Natural killer cell (primary cell): ENCODE measurements around the gene GNB2. TPM values are rescaled to one million over a fixed set of nuclear protein-coding genes. Genes with fewer than 3 reads are reported as not detected.

Experiments used
- ATAC-seq, 3 donors: fragments of 150-1000 bp in 2 of 3; fragments of 200-7000 bp in 1 of 3; cut with Tn5 transposase; 1 replicate in 1 of 3; 2 replicates in 2 of 3; pipeline ENCODE4 v1.10.0; 2021; ENCODE audit warnings: mild to moderate bottlenecking in 2 of 3, moderate library complexity in 2 of 3
- DNase-seq, 2 donors: peaks; one replicate each; pipeline versions ENCODE4 v3.0.0 to v3.0.0-alpha.2; 2013 to 2021; ENCODE audit warnings: mixed read lengths in 1 of 2
- H3K27ac ChIP-seq: one replicate; pipeline ENCODE4 v1.5.1; 2013; ENCODE audit warnings: mild to moderate bottlenecking, low read length
- H3K27me3 ChIP-seq: one replicate; pipeline ENCODE4 v1.6.1; 2013; ENCODE audit warnings: low read length; ENCODE audit not compliant: control insufficient read depth, insufficient read depth
- H3K36me3 ChIP-seq: one replicate; pipeline ENCODE4 v1.6.1; 2013; ENCODE audit warnings: low read length; ENCODE audit not compliant: control insufficient read depth, insufficient read depth
- H3K4me1 ChIP-seq: one replicate; pipeline ENCODE4 v1.6.1; 2013; ENCODE audit warnings: low read length; ENCODE audit not compliant: control insufficient read depth, insufficient read depth
- H3K4me3 ChIP-seq: one replicate; pipeline ENCODE4 v1.5.1; 2013; ENCODE audit warnings: low read length
- H3K9me3 ChIP-seq: one replicate; pipeline ENCODE4 v1.6.1; 2013; ENCODE audit warnings: low read length; ENCODE audit not compliant: control insufficient read depth, insufficient read depth
- H3K27ac Mint-ChIP-seq, 2 donors: one replicate each; pipeline ENCODE4 v1.8.0; 2022; ENCODE audit warnings: mild to moderate bottlenecking in 2 of 2, mixed read lengths in 2 of 2, moderate library complexity in 1 of 2
- H3K27me3 Mint-ChIP-seq, 2 donors: one replicate each; pipeline ENCODE4 v1.8.0; 2022; ENCODE audit warnings: low read depth in 2 of 2, mixed read lengths in 2 of 2
- H3K36me3 Mint-ChIP-seq: one replicate; pipeline ENCODE4 v1.8.0; 2022; ENCODE audit warnings: mixed read lengths
- H3K4me1 Mint-ChIP-seq, 2 donors: one replicate each; pipeline ENCODE4 v1.8.0; 2022; ENCODE audit warnings: mixed read lengths in 2 of 2
- H3K4me3 Mint-ChIP-seq: one replicate; pipeline ENCODE4 v1.8.0; 2022; ENCODE audit warnings: mild to moderate bottlenecking, moderate library complexity, mixed read lengths
- H3K9me3 Mint-ChIP-seq, 2 donors: one replicate each; pipeline ENCODE4 v1.8.0; 2022; ENCODE audit warnings: mixed read lengths in 2 of 2
- WGBS: methylation state at CpG from one replicate; pipeline ENCODE4 v1.1.7; 2013; ENCODE audit warnings: missing lambda C conversion rate; ENCODE audit not compliant: insufficient coverage; 5-methylcytosine and 5-hydroxymethylcytosine counted together
- intact Hi-C: fragments of 100-400 bp; cut with micrococcal nuclease; formaldehyde crosslinking; loops from one replicate; pipeline ENCODE4 v1.14.2; 2022
- total RNA-seq, 4 donors: library from RNA; stranded (reverse); fragments of 120-200 nt in 1 of 4; gene quantifications; one replicate each; pipeline versions ENCODE4 v1.2.3 to v1.2.4, GENCODE V29; 2013 to 2022
- TF ChIP-seq, protein P1 (sequence below): fragments of 200-600 bp; IDR thresholded peaks from one replicate; pipeline ENCODE4 v1.8.0; 2022; ENCODE audit warnings: antibody characterized with exemption

The GNB2 gene
- total RNA-seq, 3 donors from 2014 or later (not counting 1 experiment from before 2014, with no cell fraction given) = 194 to 227 (median 212) TPM

- Histone ChIP-seq H3K4me1 (peaks cover 32% of the 10 kb centered on the region), H3K36me3 (peaks cover 72% of the 10 kb centered on the region), H3K27me3 (no peaks in the 10 kb centered on the region), H3K27ac (no peak overlapping the region), H3K4me3 (no peak overlapping the region), H3K9me3 (no peaks in the 10 kb centered on the region)
- peak in 1 of 2 donors; percentile 46 for DNase-seq
- Mint-ChIP-seq H3K27me3 (no peaks in the 10 kb centered on the region), H3K4me3 (peak overlapping the region; percentile 29), H3K36me3 (no peaks in the 10 kb centered on the region), H3K9me3 (no peaks in the 10 kb centered on the region), H3K4me1 (peaks cover 0 to 37% of the 10 kb centered on the region in 2 donors), H3K27ac (peak overlapping the region; percentile 29 to 56)
- TF ChIP-seq, protein P1, sequence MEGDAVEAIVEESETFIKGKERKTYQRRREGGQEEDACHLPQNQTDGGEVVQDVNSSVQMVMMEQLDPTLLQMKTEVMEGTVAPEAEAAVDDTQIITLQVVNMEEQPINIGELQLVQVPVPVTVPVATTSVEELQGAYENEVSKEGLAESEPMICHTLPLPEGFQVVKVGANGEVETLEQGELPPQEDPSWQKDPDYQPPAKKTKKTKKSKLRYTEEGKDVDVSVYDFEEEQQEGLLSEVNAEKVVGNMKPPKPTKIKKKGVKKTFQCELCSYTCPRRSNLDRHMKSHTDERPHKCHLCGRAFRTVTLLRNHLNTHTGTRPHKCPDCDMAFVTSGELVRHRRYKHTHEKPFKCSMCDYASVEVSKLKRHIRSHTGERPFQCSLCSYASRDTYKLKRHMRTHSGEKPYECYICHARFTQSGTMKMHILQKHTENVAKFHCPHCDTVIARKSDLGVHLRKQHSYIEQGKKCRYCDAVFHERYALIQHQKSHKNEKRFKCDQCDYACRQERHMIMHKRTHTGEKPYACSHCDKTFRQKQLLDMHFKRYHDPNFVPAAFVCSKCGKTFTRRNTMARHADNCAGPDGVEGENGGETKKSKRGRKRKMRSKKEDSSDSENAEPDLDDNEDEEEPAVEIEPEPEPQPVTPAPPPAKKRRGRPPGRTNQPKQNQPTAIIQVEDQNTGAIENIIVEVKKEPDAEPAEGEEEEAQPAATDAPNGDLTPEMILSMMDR = no peak
- WGBS = 78% methylated on average over 9 of the region's 13 CpGs
- ATAC-seq = no peak
- intact Hi-C loops = loop anchor here (10.0 kb wide), 1 partner anchor 575 kb away; the partner anchor contains the start of genes AP4M1 and MCM7
These were observed 6.5 kb downstream of the GNB2 start for GRCh38 chr7:100679927-100680575.

DNA sequence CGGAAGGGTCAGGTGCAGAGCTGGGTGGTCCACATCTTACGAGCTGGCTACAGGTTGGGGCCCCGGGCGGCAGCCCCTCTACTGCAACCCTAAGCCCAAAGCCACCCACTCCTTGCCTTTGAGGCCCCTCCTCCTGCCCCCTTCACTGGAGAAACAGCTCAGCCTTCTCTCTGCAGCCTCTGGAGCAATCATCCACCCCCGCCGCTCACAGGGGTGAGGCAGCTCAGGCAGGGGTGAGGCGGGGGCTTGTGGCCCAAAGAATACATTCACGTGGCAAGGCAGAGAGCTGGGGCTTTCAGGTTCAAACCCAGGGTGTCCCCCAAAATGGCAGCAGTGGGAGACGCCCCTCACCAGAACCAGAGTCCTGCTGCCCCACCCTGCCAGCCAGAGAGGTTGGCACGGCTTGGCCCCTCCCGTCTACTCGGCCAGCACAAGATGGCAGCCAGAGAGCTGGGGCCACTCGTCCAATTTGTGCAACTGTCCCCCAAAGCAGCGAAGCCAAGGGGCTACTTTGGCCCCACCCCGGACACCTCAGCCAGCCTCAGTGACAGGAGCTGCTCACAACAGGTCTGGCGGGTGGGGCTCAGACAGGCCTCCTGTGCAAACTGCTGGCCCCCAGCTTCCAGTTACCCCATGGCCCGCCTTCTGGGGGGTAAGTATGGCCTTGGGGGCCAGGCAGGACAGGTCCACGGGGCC, 7.2 kb downstream of the GNB2 start:
- intact Hi-C loops = no loop called here
- no peak overlapping the region for H3K4me3 ChIP-seq
- H3K27me3 ChIP-seq = no peaks in the 10 kb centered on the region
- H3K27ac ChIP-seq = no peak overlapping the region
- H3K27me3 Mint-ChIP-seq = no peaks in the 10 kb centered on the region
- H3K9me3 Mint-ChIP-seq = no peaks in the 10 kb centered on the region
- no peaks in the 10 kb centered on the region for H3K9me3 ChIP-seq
- 91% methylated on average over 18 of the region's 18 CpGs for whole genome bisulfite sequencing
- peaks cover 79% of the 10 kb centered on the region for H3K36me3 ChIP-seq
- H3K36me3 Mint-ChIP-seq = no peaks in the 10 kb centered on the region
- H3K4me3 Mint-ChIP-seq = no peak overlapping the region
- DNase-seq (no peak), ATAC-seq (no peak)
- TF ChIP-seq, protein P1 = no peak
- peaks cover 32% of the 10 kb centered on the region for H3K4me1 ChIP-seq
- peak overlapping the region; percentile 29 to 58 for H3K27ac Mint-ChIP-seq
- peaks cover 0 to 41% of the 10 kb centered on the region in 2 donors for H3K4me1 Mint-ChIP-seq

- intact Hi-C loops = no loop called here
- no peak overlapping the region for H3K4me3 Mint-ChIP-seq
- H3K4me1 Mint-ChIP-seq = peaks cover 0 to 34% of the 10 kb centered on the region in 2 donors
- Histone ChIP-seq H3K9me3 (no peaks in the 10 kb centered on the region), H3K4me1 (peaks cover 26% of the 10 kb centered on the region), H3K36me3 (peaks cover 83% of the 10 kb centered on the region), H3K27ac (no peak overlapping the region), H3K4me3 (no peak overlapping the region), H3K27me3 (no peaks in the 10 kb centered on the region)
- peak overlapping the region; percentile 58 to 63 for H3K27ac Mint-ChIP-seq
- no peaks in the 10 kb centered on the region for H3K27me3 Mint-ChIP-seq
- TF ChIP-seq, protein P1 = no peak
- H3K36me3 Mint-ChIP-seq = no peaks in the 10 kb centered on the region
- DNase-seq (no peak), ATAC-seq (no peak)
- WGBS = 83% methylated on average over 28 of the region's 29 CpGs
- H3K9me3 Mint-ChIP-seq = no peaks in the 10 kb centered on the region
These were observed 8.1 kb downstream of the GNB2 start for GRCh38 chr7:100681491-100682227.
